NCI-H146 treated with DMSO at 0.1 percent for 48 hours (cell line): ENCODE results near the gene DCHS1.

ENCODE experiments used
- DNase-seq: peaks from one replicate; lab custom pipeline; 2025; ENCODE audit not compliant: unreplicated experiment; lab: John Stamatoyannopoulos, UW

DCHS1 gene

GRCh38 chr11:6646918-6647679 is 8.5 kb downstream of the DCHS1 start:
- DNase-seq: no peak

- no peak for DNase-seq
Measured at GRCh38 chr11:6646576-6646917, 9.1 kb downstream of the DCHS1 start.

GRCh38 chr11:6646071-6646470 is 9.5 kb downstream of the DCHS1 start:
- no peak for DNase-seq

- no peak for DNase-seq
Measured at GRCh38 chr11:6642957-6643356, 12.7 kb downstream of the DCHS1 start.

- no peak for DNase-seq
Measured at GRCh38 chr11:6640985-6641701, 14.5 kb downstream of the DCHS1 start.

- DNase-seq: no peak
Measured at GRCh38 chr11:6640036-6640984, 15.3 kb downstream of the DCHS1 start.

GRCh38 chr11:6638429-6638828 is 17.2 kb downstream of the DCHS1 start:
- DNase-seq: no peak

- no peak for DNase-seq
Measured at GRCh38 chr11:6637871-6638270, 17.7 kb downstream of the DCHS1 start.

- DNase-seq: no peak
Measured at GRCh38 chr11:6636480-6636879, 19.1 kb downstream of the DCHS1 start.

- DNase-seq: no peak
Measured at GRCh38 chr11:6635082-6635932, 20.3 kb downstream of the DCHS1 start.

- DNase-seq: no peak
Measured at GRCh38 chr11:6634534-6634933, 21.1 kb downstream of the DCHS1 start.

- DNase-seq: no peak
Measured at GRCh38 chr11:6633422-6634408, 21.9 kb downstream of the DCHS1 start.

GRCh38 chr11:6632116-6633073 is 23.2 kb downstream of the DCHS1 start:
- DNase-seq: no peak

- DNase-seq: no peak
Measured at GRCh38 chr11:6631361-6631890, 24.2 kb downstream of the DCHS1 start.

GRCh38 chr11:6630632-6631291 is 24.8 kb downstream of the DCHS1 start:
- no peak for DNase-seq

GRCh38 chr11:6629892-6630631 is 25.5 kb downstream of the DCHS1 start:
- DNase-seq: no peak

- DNase-seq: no peak
Measured at GRCh38 chr11:6629573-6629891, 26.1 kb downstream of the DCHS1 start.
